ENCODE results near the gene DYDC2. TPM values are rescaled to one million over a fixed set of nuclear protein-coding genes. Genes with fewer than 3 reads are reported as not detected.

DYDC2 gene
- polyA plus RNA-seq, 1 donor (not counting 4 experiments of a cell fraction or from before 2014, with no cell fraction given) = not detected

DNA sequence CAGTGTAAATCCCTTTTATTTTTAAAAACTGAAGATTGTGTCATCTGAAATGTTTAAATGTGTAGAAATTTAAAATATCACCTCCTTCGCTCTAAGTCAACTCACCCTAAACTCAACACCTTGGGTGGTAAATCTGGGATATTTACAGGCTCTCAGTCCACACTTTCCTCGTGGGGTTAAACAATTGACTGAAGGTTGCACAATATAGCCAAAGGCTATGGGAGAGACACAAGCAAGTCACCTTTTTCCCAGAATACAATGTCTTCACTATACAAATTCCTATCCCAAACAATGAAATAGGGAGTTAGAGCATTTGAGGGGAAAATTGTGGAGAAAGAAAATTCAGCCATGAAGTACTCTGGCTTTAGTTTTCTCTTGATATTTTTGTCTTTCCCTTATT is 34.4 kb upstream of the DYDC2 start:
- no peaks in the 10 kb centered on the region for H4K20me1 ChIP-seq (ENCODE audit: control insufficient read depth, extremely low read depth, insufficient read depth, low read length)
- no peak overlapping the region for H3K9ac ChIP-seq (ENCODE audit: control insufficient read depth, extremely low read depth, insufficient read depth, low read length)
- DNase-seq (ENCODE audit: low read depth, low spot score) = no peak
- H3K79me2 ChIP-seq (ENCODE audit: control insufficient read depth, insufficient read depth, low read length) = no peaks in the 10 kb centered on the region
- TF ChIP-seq EZH2 (IDR thresholded peaks at IDR 0.05; ENCODE audit: low read length) = no peak
- TF ChIP-seq, protein P1, sequence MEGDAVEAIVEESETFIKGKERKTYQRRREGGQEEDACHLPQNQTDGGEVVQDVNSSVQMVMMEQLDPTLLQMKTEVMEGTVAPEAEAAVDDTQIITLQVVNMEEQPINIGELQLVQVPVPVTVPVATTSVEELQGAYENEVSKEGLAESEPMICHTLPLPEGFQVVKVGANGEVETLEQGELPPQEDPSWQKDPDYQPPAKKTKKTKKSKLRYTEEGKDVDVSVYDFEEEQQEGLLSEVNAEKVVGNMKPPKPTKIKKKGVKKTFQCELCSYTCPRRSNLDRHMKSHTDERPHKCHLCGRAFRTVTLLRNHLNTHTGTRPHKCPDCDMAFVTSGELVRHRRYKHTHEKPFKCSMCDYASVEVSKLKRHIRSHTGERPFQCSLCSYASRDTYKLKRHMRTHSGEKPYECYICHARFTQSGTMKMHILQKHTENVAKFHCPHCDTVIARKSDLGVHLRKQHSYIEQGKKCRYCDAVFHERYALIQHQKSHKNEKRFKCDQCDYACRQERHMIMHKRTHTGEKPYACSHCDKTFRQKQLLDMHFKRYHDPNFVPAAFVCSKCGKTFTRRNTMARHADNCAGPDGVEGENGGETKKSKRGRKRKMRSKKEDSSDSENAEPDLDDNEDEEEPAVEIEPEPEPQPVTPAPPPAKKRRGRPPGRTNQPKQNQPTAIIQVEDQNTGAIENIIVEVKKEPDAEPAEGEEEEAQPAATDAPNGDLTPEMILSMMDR (optimal IDR thresholded peaks at IDR 0.05 in 1 of 3, IDR thresholded peaks at IDR 0.05 in 1 of 3, conservative IDR thresholded peaks at IDR 0.05 in 1 of 3; ENCODE audit: extremely low read depth in 1 of 3, insufficient read depth in 2 of 3, low read length in 3 of 3) = no peak
- H3K4me2 ChIP-seq (ENCODE audit: control insufficient read depth, extremely low read depth, insufficient read depth, low read depth, low read length) = no peak overlapping the region
- H3K9me1 ChIP-seq (ENCODE audit: control insufficient read depth, extremely low read depth, insufficient read depth, low read length) = no peaks in the 10 kb centered on the region
- no peak for FAIRE-seq
- H3K27ac ChIP-seq (ENCODE audit: control insufficient read depth, insufficient read depth, low read length) = no peak overlapping the region
- no peaks in the 10 kb centered on the region for H3K36me3 ChIP-seq (ENCODE audit: control insufficient read depth in 2 of 2, extremely low read depth in 1 of 2, insufficient read depth in 2 of 2, low read length in 2 of 2)
- H3K4me3 ChIP-seq (ENCODE audit: control insufficient read depth in 2 of 3, extremely low read depth in 1 of 3, insufficient read depth in 2 of 3, low read depth in 1 of 3, low read length in 3 of 3) = no peak overlapping the region
- H3K9me3 ChIP-seq (ENCODE audit: control insufficient read depth, low read depth, low read length) = no peaks in the 10 kb centered on the region
- dilution Hi-C loops (cut with MboI; ENCODE audit: extremely low pct_ligation_motif_present, low sequenced_read_pairs) = no loop called here
- no peaks in the 10 kb centered on the region for H3K27me3 ChIP-seq (ENCODE audit: control insufficient read depth, extremely low read depth, insufficient read depth, low read length)
- no peaks in the 10 kb centered on the region for H3K4me1 ChIP-seq (ENCODE audit: control insufficient read depth, extremely low read depth, insufficient read depth, low read length)
- H2AFZ ChIP-seq (ENCODE audit: control insufficient read depth, low read length) = no peak overlapping the region

DNA sequence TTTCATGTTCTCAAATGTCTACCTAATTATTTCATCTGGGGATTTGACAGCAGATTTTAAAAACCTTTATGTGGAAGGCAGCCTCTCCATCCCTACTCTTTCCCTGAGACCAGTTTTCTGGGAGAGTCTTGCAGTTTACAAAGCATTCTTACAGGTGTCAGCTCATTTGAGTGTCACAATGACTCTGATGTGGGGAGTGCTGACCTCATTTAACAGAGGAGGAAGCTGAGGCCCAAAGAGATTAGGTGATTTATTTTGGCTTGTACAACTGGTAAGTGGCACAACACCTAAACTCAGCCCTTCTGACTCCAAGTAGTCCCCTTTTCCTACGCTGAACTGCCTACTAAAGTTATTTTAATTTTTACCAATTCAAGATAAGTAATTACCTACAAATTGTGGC is 33.9 kb upstream of the DYDC2 start:
- H3K9ac ChIP-seq (ENCODE audit: control insufficient read depth, extremely low read depth, insufficient read depth, low read length) = no peak overlapping the region
- H3K4me1 ChIP-seq (ENCODE audit: control insufficient read depth, extremely low read depth, insufficient read depth, low read length) = no peaks in the 10 kb centered on the region
- no peaks in the 10 kb centered on the region for H4K20me1 ChIP-seq (ENCODE audit: control insufficient read depth, extremely low read depth, insufficient read depth, low read length)
- DNase-seq (ENCODE audit: low read depth, low spot score) (no peak), FAIRE-seq (no peak)
- H3K27me3 ChIP-seq (ENCODE audit: control insufficient read depth, extremely low read depth, insufficient read depth, low read length) = no peaks in the 10 kb centered on the region
- no peaks in the 10 kb centered on the region for H3K9me1 ChIP-seq (ENCODE audit: control insufficient read depth, extremely low read depth, insufficient read depth, low read length)
- no peaks in the 10 kb centered on the region for H3K36me3 ChIP-seq (ENCODE audit: control insufficient read depth in 2 of 2, extremely low read depth in 1 of 2, insufficient read depth in 2 of 2, low read length in 2 of 2)
- dilution Hi-C loops (cut with MboI; ENCODE audit: extremely low pct_ligation_motif_present, low sequenced_read_pairs) = no loop called here
- no peak overlapping the region for H3K27ac ChIP-seq (ENCODE audit: control insufficient read depth, insufficient read depth, low read length)
- TF ChIP-seq EZH2 (IDR thresholded peaks at IDR 0.05; ENCODE audit: low read length) = no peak
- TF ChIP-seq, protein P1 (optimal IDR thresholded peaks at IDR 0.05 in 1 of 3, IDR thresholded peaks at IDR 0.05 in 1 of 3, conservative IDR thresholded peaks at IDR 0.05 in 1 of 3; ENCODE audit: extremely low read depth in 1 of 3, insufficient read depth in 2 of 3, low read length in 3 of 3) = no peak
- H3K9me3 ChIP-seq (ENCODE audit: control insufficient read depth, low read depth, low read length) = no peaks in the 10 kb centered on the region
- no peak overlapping the region for H3K4me3 ChIP-seq (ENCODE audit: control insufficient read depth in 2 of 3, extremely low read depth in 1 of 3, insufficient read depth in 2 of 3, low read depth in 1 of 3, low read length in 3 of 3)
- no peak overlapping the region for H2AFZ ChIP-seq (ENCODE audit: control insufficient read depth, low read length)
- H3K4me2 ChIP-seq (ENCODE audit: control insufficient read depth, extremely low read depth, insufficient read depth, low read depth, low read length) = no peak overlapping the region
- no peaks in the 10 kb centered on the region for H3K79me2 ChIP-seq (ENCODE audit: control insufficient read depth, insufficient read depth, low read length)

All from keratinocyte (primary cell).